Epithelial cell of proximal tubule (primary cell): ENCODE measurements around the gene CLRN2. TPM values are rescaled to one million over a fixed set of nuclear protein-coding genes. Genes with fewer than 3 reads are reported as not detected.
"Not testable (repeated sequence)": the region's sequence is repeated elsewhere in the genome, so short reads cannot be mapped to it uniquely, and the experiment has no call there.

Experiments used
- DNase-seq: peaks from one replicate; pipeline ENCODE4 v3.0.0-alpha.2; 2011; ENCODE audit warnings: low read depth
- H3K4me3 ChIP-seq: 2 replicates; pipeline ENCODE4 v1.5.1; 2011; ENCODE audit warnings: low read depth, mild to moderate bottlenecking, low read length
- CTCF ChIP-seq: conservative IDR thresholded peaks from 2 replicates; pipeline ENCODE4 v1.5.1; 2012; ENCODE audit warnings: low read depth, mild to moderate bottlenecking, low read length
- total RNA-seq: library from RNA; depleted of rRNA; stranded (reverse); fragments of >200 nt; gene quantifications from 2 replicates; pipeline ENCODE4 v1.2.3, GENCODE V29; 2015

Gene CLRN2
- total RNA-seq, 1 donor from 2014 or later, result not detected

- TF ChIP-seq CTCF, result no peak
- no peak overlapping the region for H3K4me3 ChIP-seq
- DNase-seq, result no peak
These were observed 13.7 kb downstream of the CLRN2 start for GRCh38 chr4:17528551-17529165.

DNA sequence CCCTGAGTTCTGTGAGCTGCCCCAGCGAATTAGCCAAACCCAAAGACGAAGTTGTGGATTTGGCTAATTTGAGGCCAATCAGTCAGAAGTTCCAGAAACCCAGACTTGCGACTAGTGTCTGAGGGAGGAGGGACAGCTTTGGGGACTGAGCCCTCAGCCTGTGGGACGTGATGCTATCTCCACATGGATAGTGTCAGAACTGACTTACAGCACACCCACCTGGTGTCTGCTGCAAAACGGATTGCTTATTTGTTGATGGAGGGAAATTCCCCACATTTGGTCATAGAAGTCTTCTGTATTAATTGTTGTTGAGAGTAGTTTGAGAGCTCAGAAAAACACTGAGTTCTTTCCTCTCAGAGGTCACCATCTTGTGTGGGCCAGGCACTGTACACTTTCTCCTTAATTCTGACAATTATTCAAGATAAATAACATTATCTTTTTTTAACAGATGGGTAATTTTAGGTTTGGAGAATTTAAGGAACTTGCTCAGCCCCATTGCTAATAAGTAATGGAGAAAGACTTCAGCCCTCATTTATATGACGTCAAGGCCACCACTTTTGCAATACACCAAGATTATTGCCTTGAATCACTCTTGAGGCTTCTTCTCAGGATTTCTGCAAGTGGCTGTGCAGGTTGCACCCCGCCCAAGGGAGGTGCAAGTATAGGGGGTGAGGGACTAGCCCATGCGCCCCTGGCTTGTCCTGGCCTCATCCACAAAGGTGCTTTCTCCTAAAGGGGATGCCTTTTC is 16.7 kb downstream of the CLRN2 start:
- no peak for TF ChIP-seq CTCF
- DNase-seq, result no peak
- H3K4me3 ChIP-seq, result no peak overlapping the region

GRCh38 chr4:17534705-17535104 is 19.7 kb downstream of the CLRN2 start:
- H3K4me3 ChIP-seq, result no peak overlapping the region
- no peak for TF ChIP-seq CTCF
- DNase-seq, result no peak

DNA sequence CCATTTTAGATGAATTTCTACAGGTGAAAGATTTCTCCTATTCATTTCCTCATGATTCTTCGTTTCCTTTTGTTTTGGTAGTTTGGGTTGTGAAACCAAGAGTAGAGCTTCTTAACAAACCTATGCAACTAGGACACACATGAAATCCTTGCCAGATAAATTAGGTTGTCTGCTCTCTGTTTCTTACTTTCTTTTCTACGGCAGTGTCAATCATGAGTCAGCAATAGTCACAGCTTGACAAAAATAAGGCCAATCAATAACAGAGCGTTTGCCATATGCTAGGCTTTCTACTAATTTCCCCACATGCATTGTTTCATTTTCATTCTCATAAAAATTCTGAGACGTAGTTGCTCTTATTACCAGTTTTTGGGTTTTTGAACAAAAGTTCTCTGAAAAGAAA is 20.3 kb downstream of the CLRN2 start:
- no peak overlapping the region for H3K4me3 ChIP-seq
- no peak for TF ChIP-seq CTCF
- DNase-seq, result no peak

GRCh38 chr4:17535906-17536305 is 20.9 kb downstream of the CLRN2 start:
- no peak overlapping the region for H3K4me3 ChIP-seq
- no peak for TF ChIP-seq CTCF

DNA sequence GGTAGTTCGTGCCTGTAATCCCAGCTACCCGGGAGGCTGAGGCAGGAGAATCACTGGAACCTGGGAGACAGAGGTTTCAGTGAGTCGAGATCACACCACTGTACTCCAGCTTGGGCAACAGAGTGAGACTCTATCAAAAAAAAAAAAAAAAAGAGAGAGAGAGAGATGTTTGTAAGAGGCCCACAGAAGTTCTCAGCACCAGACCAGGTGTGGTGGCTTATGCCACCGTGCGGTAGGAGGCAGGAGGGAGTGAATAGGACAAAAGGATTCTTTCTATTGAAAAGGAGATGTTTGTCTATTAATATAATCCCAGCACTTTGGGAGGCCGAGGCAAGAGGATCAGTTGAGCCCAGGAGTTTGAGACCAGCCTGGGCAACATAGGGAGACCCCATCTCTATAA is 22.1 kb downstream of the CLRN2 start:
- H3K4me3 ChIP-seq, DNase-seq: not testable (repeated sequence)

More at GRCh38 chr4:17535906-17536305, 20.9 kb downstream of the CLRN2 start:
- no peak for DNase-seq

DNA sequence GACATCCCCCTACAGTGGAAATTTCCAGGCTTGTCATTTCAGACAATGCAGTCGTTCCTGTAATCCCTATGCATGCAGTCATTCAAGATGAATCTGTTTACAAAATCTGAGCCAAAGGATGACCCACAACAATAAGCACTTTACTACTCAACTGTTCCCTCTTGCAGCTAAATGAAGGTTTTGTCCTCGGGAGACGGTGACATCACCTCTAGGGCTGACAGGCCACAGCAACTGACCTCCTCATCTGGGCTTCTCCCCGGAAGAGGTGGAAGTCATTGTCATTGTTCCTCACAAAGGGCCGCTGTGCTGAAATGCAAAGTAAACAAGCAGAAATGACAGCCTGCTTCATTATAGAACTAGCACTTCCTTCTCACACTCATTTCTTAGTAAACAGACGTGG is 29.2 kb downstream of the CLRN2 start:
- DNase-seq, result no peak
- H3K4me3 ChIP-seq, result no peak overlapping the region
- no peak for TF ChIP-seq CTCF
